Type B pancreatic cell (in vitro differentiated cells): Measurements from ENCODE around the gene LENG1. TPM values are rescaled to one million over a fixed set of nuclear protein-coding genes. Genes with fewer than 3 reads are reported as not detected.

Source experiments
- DNase-seq: peaks from one replicate; pipeline ENCODE4 v3.0.0; 2021; ENCODE audit warnings: mixed read lengths; ENCODE audit not compliant: unreplicated experiment; ENCODE audit errors: extremely low spot score
- H3K27ac Mint-ChIP-seq: 2 replicates; pipeline ENCODE4 v1.8.0; 2021; ENCODE audit warnings: mild to moderate bottlenecking, mixed read lengths
- H3K27me3 Mint-ChIP-seq: 2 replicates; pipeline ENCODE4 v1.8.0; 2021; ENCODE audit warnings: mixed read lengths
- H3K36me3 Mint-ChIP-seq: 2 replicates; pipeline ENCODE4 v1.8.0; 2021; ENCODE audit warnings: mixed read lengths
- H3K4me1 Mint-ChIP-seq: one replicate; pipeline ENCODE4 v1.8.0; 2021; ENCODE audit warnings: mixed read lengths; ENCODE audit not compliant: unreplicated experiment
- H3K4me3 Mint-ChIP-seq: 2 replicates; pipeline ENCODE4 v1.8.0; 2021; ENCODE audit warnings: mild to moderate bottlenecking, mixed read lengths
- H3K9me3 Mint-ChIP-seq: 2 replicates; pipeline ENCODE4 v1.8.0; 2021; ENCODE audit warnings: mixed read lengths
- total RNA-seq: library from RNA; stranded (reverse); gene quantifications from 2 replicates; pipeline ENCODE4 v1.2.1, GENCODE V29; 2021; ENCODE audit warnings: low replicate concordance
- TF ChIP-seq, protein P1 (sequence below): fragments of 200-600 bp; sonication (generic); conservative IDR thresholded peaks from 2 replicates; pipeline ENCODE4 v1.5.0; 2021; ENCODE audit warnings: antibody characterized with exemption, mild to moderate bottlenecking

The LENG1 gene
- total RNA-seq, 1 donor from 2014 or later, result 6.6 TPM

GRCh38 chr19:54169149-54169740 is 9.7 kb upstream of the LENG1 start:
- TF ChIP-seq, protein P1, sequence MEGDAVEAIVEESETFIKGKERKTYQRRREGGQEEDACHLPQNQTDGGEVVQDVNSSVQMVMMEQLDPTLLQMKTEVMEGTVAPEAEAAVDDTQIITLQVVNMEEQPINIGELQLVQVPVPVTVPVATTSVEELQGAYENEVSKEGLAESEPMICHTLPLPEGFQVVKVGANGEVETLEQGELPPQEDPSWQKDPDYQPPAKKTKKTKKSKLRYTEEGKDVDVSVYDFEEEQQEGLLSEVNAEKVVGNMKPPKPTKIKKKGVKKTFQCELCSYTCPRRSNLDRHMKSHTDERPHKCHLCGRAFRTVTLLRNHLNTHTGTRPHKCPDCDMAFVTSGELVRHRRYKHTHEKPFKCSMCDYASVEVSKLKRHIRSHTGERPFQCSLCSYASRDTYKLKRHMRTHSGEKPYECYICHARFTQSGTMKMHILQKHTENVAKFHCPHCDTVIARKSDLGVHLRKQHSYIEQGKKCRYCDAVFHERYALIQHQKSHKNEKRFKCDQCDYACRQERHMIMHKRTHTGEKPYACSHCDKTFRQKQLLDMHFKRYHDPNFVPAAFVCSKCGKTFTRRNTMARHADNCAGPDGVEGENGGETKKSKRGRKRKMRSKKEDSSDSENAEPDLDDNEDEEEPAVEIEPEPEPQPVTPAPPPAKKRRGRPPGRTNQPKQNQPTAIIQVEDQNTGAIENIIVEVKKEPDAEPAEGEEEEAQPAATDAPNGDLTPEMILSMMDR, result no peak
- Mint-ChIP-seq H3K9me3 (no peaks in the 10 kb centered on the region), H3K36me3 (peaks cover 3% of the 10 kb centered on the region), H3K4me3 (no peak overlapping the region), H3K27me3 (no peaks in the 10 kb centered on the region), H3K4me1 (peaks cover 10% of the 10 kb centered on the region), H3K27ac (no peak overlapping the region)
- no peak for DNase-seq

DNA sequence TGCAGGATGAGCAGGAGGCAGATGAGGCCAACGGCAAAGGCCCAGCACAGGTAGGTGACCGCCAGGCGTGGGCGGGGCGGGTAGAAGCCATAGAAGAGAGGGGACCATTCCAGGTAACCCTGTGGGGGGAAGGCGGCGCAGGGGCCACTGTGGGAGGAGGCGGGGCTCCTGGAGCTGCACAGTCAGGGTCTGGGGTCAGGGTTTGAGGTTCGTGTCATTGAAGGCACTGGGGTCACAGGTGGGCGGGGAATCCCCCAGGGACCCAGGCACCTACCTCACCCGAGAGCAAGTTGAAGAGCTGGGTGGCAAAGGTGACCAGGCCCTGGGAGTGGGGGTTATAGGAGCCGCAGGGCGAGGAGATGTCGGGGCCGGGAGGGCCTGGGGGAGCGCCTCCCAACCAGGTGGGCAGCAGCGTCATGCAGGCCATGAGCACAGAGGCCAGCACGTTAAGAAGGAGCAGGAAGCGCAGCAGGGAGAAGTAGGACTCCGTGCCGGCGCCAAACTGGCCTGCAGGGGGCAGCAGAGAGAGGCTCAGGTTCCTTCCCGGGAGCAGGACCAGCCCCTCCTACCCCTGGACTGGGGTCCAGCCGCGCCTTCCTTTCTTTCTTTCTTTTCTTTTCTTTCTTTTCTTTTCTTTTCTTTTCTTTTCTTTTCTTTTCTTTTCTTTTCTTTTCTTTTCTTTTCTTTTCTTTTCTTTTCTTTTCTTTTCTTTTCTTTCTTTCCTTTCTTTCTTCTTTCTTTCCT is 8.8 kb upstream of the LENG1 start:
- Mint-ChIP-seq H3K36me3 (peaks cover 3% of the 10 kb centered on the region), H3K27me3 (no peaks in the 10 kb centered on the region), H3K4me1 (peaks cover 10% of the 10 kb centered on the region), H3K27ac (no peak overlapping the region), H3K9me3 (no peaks in the 10 kb centered on the region), H3K4me3 (no peak overlapping the region)
- TF ChIP-seq, protein P1, result peak; percentile 88
- DNase-seq, result peak; percentile 94

DNA sequence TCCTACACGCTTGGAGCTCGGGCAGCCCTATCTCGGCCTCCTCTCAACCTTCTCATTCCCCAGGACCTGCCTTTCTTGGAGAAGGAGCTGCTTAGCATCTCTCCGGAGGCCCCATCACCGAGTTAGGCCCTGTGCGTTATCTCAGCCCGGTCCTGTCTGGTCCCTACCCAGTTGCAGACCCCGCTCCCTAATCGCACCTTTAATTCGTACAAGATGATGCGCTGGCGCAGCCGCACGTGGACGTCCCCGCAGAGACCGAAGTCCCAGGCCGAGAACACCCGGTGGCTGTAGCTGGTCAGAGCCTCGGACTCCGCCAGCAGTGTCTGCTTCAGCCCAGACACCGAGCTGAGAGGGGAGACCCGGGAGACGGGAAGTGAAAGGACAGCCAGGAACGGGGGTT is 5.7 kb upstream of the LENG1 start:
- Mint-ChIP-seq H3K9me3 (no peaks in the 10 kb centered on the region), H3K4me3 (no peak overlapping the region), H3K27ac (no peak overlapping the region), H3K36me3 (peaks cover 3% of the 10 kb centered on the region), H3K4me1 (peaks cover 22% of the 10 kb centered on the region), H3K27me3 (no peaks in the 10 kb centered on the region)
- no peak for DNase-seq
- TF ChIP-seq, protein P1, result no peak

DNA sequence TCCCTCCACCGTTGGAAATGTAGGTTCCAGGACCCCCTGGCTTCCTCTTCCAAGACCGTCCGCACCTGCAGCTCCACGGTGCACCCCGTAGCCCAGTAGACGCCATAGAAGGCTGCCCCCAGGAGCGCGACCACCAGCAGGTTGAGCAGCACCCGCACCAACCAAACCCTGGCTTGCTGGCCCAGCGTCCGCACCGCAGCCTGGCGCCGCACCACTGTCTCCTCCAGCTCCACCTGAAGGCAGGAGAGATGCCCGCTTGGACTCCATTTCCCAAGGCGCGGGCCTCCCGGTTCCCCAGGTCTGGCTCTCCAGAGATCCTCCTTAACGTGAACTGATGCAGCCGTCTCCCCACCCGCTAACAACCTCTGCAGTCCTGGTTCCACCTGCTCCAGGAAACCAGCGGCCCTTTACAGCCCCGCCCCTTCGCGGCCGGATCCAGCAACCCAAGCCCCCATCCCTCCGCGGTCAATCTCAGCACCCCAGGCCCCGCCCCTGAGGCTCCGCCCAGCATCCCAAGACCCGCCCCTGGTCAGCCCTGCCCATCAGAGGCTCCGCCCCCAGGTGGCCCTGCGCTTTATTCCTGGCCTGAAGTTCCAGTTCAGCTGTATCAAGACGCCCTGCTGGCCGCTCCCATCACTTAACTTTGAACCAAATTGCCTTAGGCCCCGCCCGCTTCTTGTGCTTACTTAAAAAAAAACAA is 5.0 kb upstream of the LENG1 start:
- Mint-ChIP-seq H3K4me1 (peaks cover 29% of the 10 kb centered on the region), H3K4me3 (peak overlapping the region; percentile 76), H3K9me3 (no peaks in the 10 kb centered on the region), H3K36me3 (peaks cover 5% of the 10 kb centered on the region), H3K27me3 (no peaks in the 10 kb centered on the region), H3K27ac (peak overlapping the region; percentile 75)
- peak; percentile 84 for DNase-seq
- TF ChIP-seq, protein P1, result no peak

DNA sequence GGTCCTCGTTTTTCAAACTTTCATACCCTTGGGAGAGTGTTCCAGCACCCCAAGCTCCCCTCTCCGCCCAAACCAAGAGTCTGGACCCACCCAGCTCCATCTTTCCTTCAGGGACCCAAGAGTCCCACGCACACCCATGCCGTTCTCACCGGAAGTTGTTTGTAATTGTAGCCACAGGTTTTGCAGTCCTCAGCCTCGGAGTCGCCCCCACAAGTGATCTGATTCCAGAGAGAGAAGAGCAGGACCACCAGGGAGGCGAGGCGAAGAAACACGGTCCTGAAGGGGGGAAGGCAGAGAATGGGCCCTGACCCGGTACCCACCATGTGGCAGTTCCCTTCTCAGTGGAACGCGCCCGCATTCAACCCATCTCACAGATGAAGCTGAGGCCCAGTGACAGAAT is 3.4 kb upstream of the LENG1 start:
- no peak for DNase-seq
- H3K36me3 Mint-ChIP-seq, result peaks cover 6% of the 10 kb centered on the region
- peaks cover 31% of the 10 kb centered on the region for H3K4me1 Mint-ChIP-seq
- TF ChIP-seq, protein P1, result no peak
- peak overlapping the region; percentile 92 for H3K27ac Mint-ChIP-seq
- H3K9me3 Mint-ChIP-seq, result no peaks in the 10 kb centered on the region
- peak overlapping the region; percentile 92 for H3K4me3 Mint-ChIP-seq
- H3K27me3 Mint-ChIP-seq, result no peaks in the 10 kb centered on the region
